Tibial artery (tissue), 4 donors: ENCODE results near the gene TMCC2.

ENCODE experiments used
- DNase-seq, 2 donors: peaks; one replicate each; pipeline ENCODE4 v3.0.0-alpha.2; 2019
- H3K27ac ChIP-seq, 2 donors: fragments of 200-600 bp; sonication (generic) in 1 of 2; 1 replicate in 1 of 2; 2 replicates in 1 of 2; pipeline ENCODE4 v1.5.1; 2018 to 2019; ENCODE audit warnings: mild to moderate bottlenecking in 1 of 2
- H3K27me3 ChIP-seq, 2 donors: fragments of 200-600 bp; sonication (generic) in 1 of 2; one replicate each; pipeline versions ENCODE4 v1.5.1 to v1.6.0; 2016 to 2019
- H3K36me3 ChIP-seq, 3 donors: fragments of 200-600 bp; sonication (generic) in 2 of 3; one replicate each; pipeline ENCODE4 v1.5.1; 2016 to 2019; ENCODE audit warnings: mild to moderate bottlenecking in 2 of 3
- H3K4me1 ChIP-seq, 4 donors: fragments of 200-600 bp; sonication (generic) in 2 of 4; 1 replicate in 3 of 4; 2 replicates in 1 of 4; pipeline ENCODE4 v1.5.1; 2016 to 2019
- H3K4me3 ChIP-seq, 2 donors: fragments of 200-600 bp; sonication (generic) in 1 of 2; 1 replicate in 1 of 2; 2 replicates in 1 of 2; pipeline ENCODE4 v1.5.1; 2018 to 2019; ENCODE audit warnings: mild to moderate bottlenecking in 2 of 2
- H3K9me3 ChIP-seq, 3 donors: fragments of 200-600 bp; sonication (generic) in 1 of 3; one replicate each; pipeline ENCODE4 v1.5.1; 2016 to 2019
- intact Hi-C: fragments of 100-400 bp; cut with DNase I; formaldehyde crosslinking; loops from one replicate; pipeline ENCODE4 v1.15.0; 2023; ENCODE audit warnings: low total_unique reads
- TF ChIP-seq, protein P1 (sequence below), 2 experiments: fragments of 200-600 bp in 1 of 2; fragments of 450-650 bp in 1 of 2; IDR thresholded peaks; one replicate each; pipeline ENCODE4 v1.5.1; 2017 to 2019; ENCODE audit warnings: antibody characterized with exemption in 2 of 2, mild to moderate bottlenecking in 1 of 2, moderate library complexity in 1 of 2

TMCC2 gene

DNA sequence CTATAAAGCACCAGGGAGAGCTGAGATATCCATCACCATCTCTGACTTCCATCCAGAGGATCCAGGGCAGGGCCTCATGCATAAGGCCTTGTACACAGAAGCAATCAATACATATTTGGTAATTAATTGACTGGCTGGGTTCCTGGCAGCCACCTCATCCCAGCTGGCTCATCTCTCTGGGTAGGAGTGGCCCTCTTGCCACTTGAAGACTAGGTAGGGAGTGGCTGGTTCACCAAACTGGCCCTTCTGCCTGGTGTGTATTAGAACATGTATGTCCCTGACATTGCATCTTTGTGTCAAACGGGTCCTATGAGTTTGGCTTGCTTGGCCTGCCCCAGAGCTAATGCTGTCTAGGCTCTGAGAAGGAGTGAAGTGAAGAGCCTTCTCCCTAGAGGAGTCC lies 82.0 kb downstream of the TMCC2 start:
- Histone ChIP-seq H3K27ac (no peak overlapping the region), H3K4me1 (peaks cover 0 to 7% (median 0%) of the 10 kb centered on the region in 4 donors), H3K9me3 (no peaks in the 10 kb centered on the region), H3K4me3 (no peak overlapping the region), H3K27me3 (peaks cover 0 to 20% of the 10 kb centered on the region in 2 donors), H3K36me3 (peaks cover 0 to 26% (median 0%) of the 10 kb centered on the region in 3 donors)
- no peak for DNase-seq
- intact Hi-C loops: no loop called here
- TF ChIP-seq, protein P1, sequence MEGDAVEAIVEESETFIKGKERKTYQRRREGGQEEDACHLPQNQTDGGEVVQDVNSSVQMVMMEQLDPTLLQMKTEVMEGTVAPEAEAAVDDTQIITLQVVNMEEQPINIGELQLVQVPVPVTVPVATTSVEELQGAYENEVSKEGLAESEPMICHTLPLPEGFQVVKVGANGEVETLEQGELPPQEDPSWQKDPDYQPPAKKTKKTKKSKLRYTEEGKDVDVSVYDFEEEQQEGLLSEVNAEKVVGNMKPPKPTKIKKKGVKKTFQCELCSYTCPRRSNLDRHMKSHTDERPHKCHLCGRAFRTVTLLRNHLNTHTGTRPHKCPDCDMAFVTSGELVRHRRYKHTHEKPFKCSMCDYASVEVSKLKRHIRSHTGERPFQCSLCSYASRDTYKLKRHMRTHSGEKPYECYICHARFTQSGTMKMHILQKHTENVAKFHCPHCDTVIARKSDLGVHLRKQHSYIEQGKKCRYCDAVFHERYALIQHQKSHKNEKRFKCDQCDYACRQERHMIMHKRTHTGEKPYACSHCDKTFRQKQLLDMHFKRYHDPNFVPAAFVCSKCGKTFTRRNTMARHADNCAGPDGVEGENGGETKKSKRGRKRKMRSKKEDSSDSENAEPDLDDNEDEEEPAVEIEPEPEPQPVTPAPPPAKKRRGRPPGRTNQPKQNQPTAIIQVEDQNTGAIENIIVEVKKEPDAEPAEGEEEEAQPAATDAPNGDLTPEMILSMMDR (IDR thresholded peaks at IDR 0.05): no peak

DNA sequence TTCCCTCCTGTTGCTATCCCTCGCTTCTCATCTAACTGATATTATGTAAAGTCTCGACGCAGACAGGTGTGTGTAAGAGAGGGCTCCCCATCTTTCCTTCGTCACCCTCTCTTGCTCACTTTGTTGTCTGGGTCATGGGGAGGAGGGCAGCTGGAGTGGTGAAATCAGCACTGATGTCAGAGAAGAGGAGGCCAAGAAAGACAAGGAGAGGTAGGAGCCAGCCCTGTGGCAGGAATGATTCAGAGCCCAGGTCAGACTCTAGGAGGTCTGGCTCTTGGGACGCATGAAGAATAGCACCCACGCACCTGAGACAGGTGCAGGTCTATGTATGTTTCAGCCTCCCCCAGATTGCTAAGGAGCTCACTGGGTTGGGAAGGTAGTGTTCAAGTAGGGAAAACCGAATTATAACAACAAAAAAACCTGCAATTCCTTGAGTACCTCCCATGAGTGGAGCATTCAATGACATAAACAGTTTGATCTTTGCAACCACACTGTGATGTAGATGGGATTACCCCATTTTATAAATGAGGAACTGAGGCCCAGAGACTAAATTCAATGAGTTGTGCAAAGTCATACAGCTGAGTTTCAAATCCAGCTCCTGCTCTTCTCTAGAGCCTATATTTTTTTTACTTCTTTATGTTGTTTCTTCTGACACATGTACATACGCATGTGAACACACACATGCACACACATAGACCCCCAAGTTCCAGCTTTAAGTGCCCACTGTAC lies 83.4 kb downstream of the TMCC2 start:
- no peak for DNase-seq
- intact Hi-C loops: no loop called here
- Histone ChIP-seq H3K27ac (no peak overlapping the region), H3K9me3 (no peaks in the 10 kb centered on the region), H3K27me3 (peaks cover 0 to 20% of the 10 kb centered on the region in 2 donors), H3K4me3 (no peak overlapping the region), H3K4me1 (peaks cover 0 to 7% (median 0%) of the 10 kb centered on the region in 4 donors), H3K36me3 (peaks cover 0 to 16% (median 0%) of the 10 kb centered on the region in 3 donors)
- TF ChIP-seq, protein P1 (IDR thresholded peaks at IDR 0.05): no peak

DNA sequence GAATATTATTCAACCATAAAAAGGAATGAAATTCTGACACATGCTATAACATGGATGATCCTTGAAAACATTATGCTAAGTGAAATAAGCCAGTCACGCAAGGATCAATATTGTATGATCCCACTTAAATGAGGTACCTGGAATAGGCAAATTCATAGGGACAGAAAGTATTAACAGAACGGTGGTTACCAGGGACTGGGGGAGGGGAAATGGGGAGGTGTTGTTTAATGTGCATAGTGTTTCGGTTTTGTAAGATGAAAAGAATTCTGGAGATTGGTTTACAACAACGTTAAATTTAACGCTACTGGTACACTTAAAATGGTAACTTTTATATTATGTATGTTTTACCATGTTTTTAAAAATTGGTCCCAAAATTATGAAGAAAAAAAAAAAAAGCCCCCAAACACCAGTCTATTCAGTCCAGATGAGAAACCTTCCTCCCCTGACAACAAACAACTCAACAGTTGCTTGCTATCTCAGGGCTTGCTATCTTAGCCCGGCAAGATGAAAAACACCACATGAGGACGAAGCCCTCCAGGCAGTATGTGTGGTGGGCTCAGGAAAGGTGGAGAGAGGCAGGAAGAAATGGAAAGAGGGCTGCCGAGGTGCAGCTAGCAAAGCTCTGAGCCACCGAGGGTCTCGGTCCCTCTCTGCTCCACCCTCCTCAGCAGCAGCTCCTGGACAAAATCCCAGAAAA lies 85.3 kb downstream of the TMCC2 start:
- no peaks in the 10 kb centered on the region for H3K9me3 ChIP-seq
- H3K4me1 ChIP-seq: peaks cover 0 to 15% (median 8%) of the 10 kb centered on the region in 4 donors
- H3K36me3 ChIP-seq: no peaks in the 10 kb centered on the region
- no peak for DNase-seq
- H3K4me3 ChIP-seq: peak overlapping the region in 1 of 2 donors; percentile 10
- H3K27me3 ChIP-seq: peaks cover 0 to 20% of the 10 kb centered on the region in 2 donors
- intact Hi-C loops: no loop called here
- H3K27ac ChIP-seq: no peak overlapping the region
- TF ChIP-seq, protein P1 (IDR thresholded peaks at IDR 0.05): no peak

DNA sequence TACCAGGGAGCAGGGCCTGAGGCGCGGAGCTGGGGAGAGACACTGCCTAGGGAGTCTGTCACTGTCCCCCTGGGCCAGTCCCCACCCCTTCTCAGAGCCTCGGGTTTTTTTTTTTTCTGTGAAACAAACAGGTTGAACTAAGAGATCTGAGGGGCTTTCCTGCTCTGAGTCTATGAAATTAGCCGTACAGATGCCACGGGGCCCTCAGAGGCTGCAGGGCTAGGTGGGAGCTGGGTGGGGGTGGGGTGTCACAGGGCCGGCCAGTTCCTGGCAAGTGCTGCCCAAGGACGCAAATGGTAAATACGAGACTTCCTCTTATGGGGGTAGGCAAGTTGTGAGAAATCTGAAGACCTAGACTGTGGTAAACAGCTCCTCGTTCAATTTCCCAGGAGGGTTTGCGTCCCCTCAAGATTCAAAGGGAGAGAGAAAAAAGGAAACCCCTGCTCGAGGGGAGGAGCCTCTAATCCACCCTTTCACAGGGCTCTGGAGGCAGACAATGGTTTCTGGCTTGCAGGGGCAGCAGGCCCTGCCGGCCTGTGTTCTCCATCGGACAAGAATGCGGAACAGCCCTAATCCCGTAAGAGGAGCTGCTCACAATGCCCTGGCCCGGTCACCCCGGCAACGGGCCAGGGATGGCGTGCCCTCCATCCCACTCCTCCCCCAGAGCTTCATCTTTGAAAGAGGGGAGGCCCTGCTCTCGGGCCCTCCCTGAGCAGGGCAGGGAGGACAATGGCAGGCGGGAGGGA lies 86.0 kb downstream of the TMCC2 start:
- peak; percentile 32 to 70 for DNase-seq
- H3K9me3 ChIP-seq: no peaks in the 10 kb centered on the region
- H3K36me3 ChIP-seq: no peaks in the 10 kb centered on the region
- H3K27me3 ChIP-seq: peaks cover 0 to 20% of the 10 kb centered on the region in 2 donors
- H3K27ac ChIP-seq: no peak overlapping the region
- TF ChIP-seq, protein P1 (IDR thresholded peaks at IDR 0.05): no peak
- peaks cover 0 to 18% (median 10%) of the 10 kb centered on the region in 4 donors for H3K4me1 ChIP-seq
- intact Hi-C loops: no loop called here
- peak overlapping the region in 1 of 2 donors; percentile 10 for H3K4me3 ChIP-seq

DNA sequence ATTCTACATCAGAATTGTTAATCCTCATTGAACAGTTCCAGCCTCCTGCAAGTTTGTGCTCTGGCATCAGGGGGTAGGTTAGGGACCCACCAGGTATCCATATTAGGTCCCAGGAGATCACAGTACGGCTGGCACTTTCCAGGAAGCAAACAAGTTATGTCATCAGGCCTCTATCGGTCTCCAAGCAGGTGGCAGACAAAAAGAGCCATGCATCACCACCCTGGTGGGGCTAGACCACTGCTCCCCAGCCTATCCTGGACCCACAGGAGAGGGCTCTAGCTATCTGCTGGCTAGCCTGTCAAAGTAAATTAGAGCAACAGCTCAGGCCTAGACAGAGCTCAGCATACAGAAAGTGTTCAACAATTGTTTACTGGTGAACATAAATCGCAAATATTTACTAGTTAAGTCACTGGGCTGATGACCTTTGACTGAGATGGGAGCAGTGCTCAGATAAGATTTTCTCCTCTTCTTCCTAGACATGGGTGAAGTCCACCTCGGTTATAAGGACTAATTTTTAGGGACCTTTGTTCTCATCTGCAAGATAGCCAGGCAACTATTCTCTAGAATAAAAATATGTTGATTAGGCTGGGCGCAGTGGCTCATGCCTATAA lies 87.4 kb downstream of the TMCC2 start:
- Histone ChIP-seq H3K27me3 (peaks cover 0 to 20% of the 10 kb centered on the region in 2 donors), H3K4me1 (peaks cover 0 to 29% (median 17%) of the 10 kb centered on the region in 4 donors), H3K36me3 (no peaks in the 10 kb centered on the region), H3K4me3 (no peak overlapping the region), H3K9me3 (no peaks in the 10 kb centered on the region), H3K27ac (no peak overlapping the region)
- TF ChIP-seq, protein P1 (IDR thresholded peaks at IDR 0.05): no peak
- intact Hi-C loops: no loop called here
- no peak for DNase-seq
